Measurements from ENCODE around the gene ASAP2. TPM values are rescaled to one million over a fixed set of nuclear protein-coding genes. Genes with fewer than 3 reads are reported as not detected.

The ASAP2 gene
- total RNA-seq, 1 experiment from 2014 or later, result 12.6 TPM

DNA sequence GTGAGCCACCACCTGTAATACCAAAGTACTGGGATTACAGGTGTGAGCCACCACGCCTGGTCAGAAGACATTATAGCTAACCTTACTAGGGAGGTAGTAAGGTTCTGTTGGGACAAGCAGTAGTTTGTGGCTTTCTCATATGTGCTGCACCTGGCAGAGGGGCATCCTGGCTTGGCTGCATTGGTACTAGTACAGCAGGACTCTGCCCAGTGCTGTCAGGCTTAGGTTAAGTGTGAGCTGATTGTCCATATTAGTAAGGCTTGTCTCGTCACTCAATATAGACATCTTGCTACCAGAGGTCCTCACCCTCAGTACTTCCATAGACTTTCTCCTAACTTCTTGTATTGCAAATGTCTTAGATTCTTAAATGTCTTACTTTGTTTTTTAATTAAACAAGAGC is 96.1 kb downstream of the ASAP2 start:
- no peaks in the 10 kb centered on the region for H3K27me3 ChIP-seq (ENCODE audit: insufficient read depth, low read length)
- H3K9me3 Mint-ChIP-seq, result no peaks in the 10 kb centered on the region
- TF ChIP-seq, protein P1, sequence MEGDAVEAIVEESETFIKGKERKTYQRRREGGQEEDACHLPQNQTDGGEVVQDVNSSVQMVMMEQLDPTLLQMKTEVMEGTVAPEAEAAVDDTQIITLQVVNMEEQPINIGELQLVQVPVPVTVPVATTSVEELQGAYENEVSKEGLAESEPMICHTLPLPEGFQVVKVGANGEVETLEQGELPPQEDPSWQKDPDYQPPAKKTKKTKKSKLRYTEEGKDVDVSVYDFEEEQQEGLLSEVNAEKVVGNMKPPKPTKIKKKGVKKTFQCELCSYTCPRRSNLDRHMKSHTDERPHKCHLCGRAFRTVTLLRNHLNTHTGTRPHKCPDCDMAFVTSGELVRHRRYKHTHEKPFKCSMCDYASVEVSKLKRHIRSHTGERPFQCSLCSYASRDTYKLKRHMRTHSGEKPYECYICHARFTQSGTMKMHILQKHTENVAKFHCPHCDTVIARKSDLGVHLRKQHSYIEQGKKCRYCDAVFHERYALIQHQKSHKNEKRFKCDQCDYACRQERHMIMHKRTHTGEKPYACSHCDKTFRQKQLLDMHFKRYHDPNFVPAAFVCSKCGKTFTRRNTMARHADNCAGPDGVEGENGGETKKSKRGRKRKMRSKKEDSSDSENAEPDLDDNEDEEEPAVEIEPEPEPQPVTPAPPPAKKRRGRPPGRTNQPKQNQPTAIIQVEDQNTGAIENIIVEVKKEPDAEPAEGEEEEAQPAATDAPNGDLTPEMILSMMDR (conservative IDR thresholded peaks at IDR 0.05), result no peak
- H3K14ac ChIP-seq (ENCODE audit: insufficient read depth, low read length), result no peak overlapping the region
- H3K9me3 ChIP-seq (ENCODE audit: control insufficient read depth, low read depth, low read length), result no peaks in the 10 kb centered on the region
- no peak overlapping the region for H2AFZ ChIP-seq (ENCODE audit: low read length)
- peaks cover 4% of the 10 kb centered on the region; the same call in 1 of the 2 replicates for H3K4me1 ChIP-seq (ENCODE audit: insufficient read depth, low read length)
- no peaks in the 10 kb centered on the region for H3K23me2 ChIP-seq (ENCODE audit: insufficient read length, low read depth, low read length, poor library complexity, severe bottlenecking)
- no peaks in the 10 kb centered on the region for H3K79me1 ChIP-seq (ENCODE audit: insufficient read depth, low read depth, low read length, poor library complexity, severe bottlenecking)
- H2BK120ac ChIP-seq (ENCODE audit: low read depth, low read length, poor library complexity, severe bottlenecking), result no peak overlapping the region
- H3T11ph ChIP-seq (ENCODE audit: low read length), result no peak overlapping the region
- no peak overlapping the region for H3K4ac ChIP-seq (ENCODE audit: low read depth, low read length)
- H3K4me1 Mint-ChIP-seq, result peaks cover 14 to 19% of the 10 kb centered on the region in 2 experiments
- no peak overlapping the region for H3K23ac ChIP-seq (ENCODE audit: insufficient read length, low read depth, low read length)
- H4K5ac ChIP-seq (ENCODE audit: insufficient read length, low read depth, low read length), result no peak overlapping the region
- H3K18ac ChIP-seq (ENCODE audit: insufficient read length, low read depth, low read length), result no peak overlapping the region
- no peak overlapping the region for H2BK5ac ChIP-seq (ENCODE audit: insufficient read length, low read length)
- no peak overlapping the region for H3K27ac ChIP-seq (ENCODE audit: insufficient read length, low read depth, low read length)
- DNase-seq, result no peak
- H3K9ac ChIP-seq (ENCODE audit: extremely low read depth, insufficient read length, low read length), result no peak overlapping the region
- no peak overlapping the region for H4K91ac ChIP-seq (ENCODE audit: insufficient read length, low read depth, low read length)
- H4K8ac ChIP-seq (replicated peaks; ENCODE audit: insufficient read length, low read depth, low read length), result no peak overlapping the region
- no peak overlapping the region for H3K56ac ChIP-seq (ENCODE audit: insufficient read length, low read depth, low read length)
- H4K20me1 ChIP-seq (ENCODE audit: control insufficient read depth, insufficient read depth, insufficient read length), result no peaks in the 10 kb centered on the region
- no CpG with 5 or more reads among the region's 2 CpGs for WGBS (ENCODE audit: extremely low coverage, insufficient read length, low lambda C conversion rate)
- no peak overlapping the region for H3K27ac Mint-ChIP-seq
- no peak overlapping the region for H2BK12ac ChIP-seq (ENCODE audit: insufficient read length, low read depth, low read length)
- no peaks in the 10 kb centered on the region for H3K27me3 Mint-ChIP-seq (ENCODE audit: low read depth)
- H2BK15ac ChIP-seq (ENCODE audit: low read depth, low read length), result no peak overlapping the region
- no peaks in the 10 kb centered on the region for H3K79me2 ChIP-seq (ENCODE audit: insufficient read depth, low read length)
- H3K4me2 ChIP-seq (ENCODE audit: insufficient read depth, insufficient read length, low read length), result no peak overlapping the region
- no peak overlapping the region for H2BK20ac ChIP-seq (ENCODE audit: low read depth, low read length, poor library complexity, severe bottlenecking)
- H2AK5ac ChIP-seq (ENCODE audit: insufficient read length, low read length), result no peak overlapping the region
- H3K4me3 Mint-ChIP-seq, result no peak overlapping the region
- H3K36me3 Mint-ChIP-seq (ENCODE audit: insufficient read depth in 1 of 3, low read depth in 3 of 3), result peaks cover 0 to 17% (median 0%) of the 10 kb centered on the region in 3 experiments; a peak in 3 of 7 replicates

All from H9 (cell line).